GM12891 (cell line): ENCODE measurements around the gene GID8.

Source experiments
- POLR2A ChIP-seq: IDR thresholded peaks from 2 replicates; pipeline ENCODE4 v1.6.1; 2011; ENCODE audit warnings: low read depth, low read length, control low read depth
- POLR2AphosphoS5 ChIP-seq: IDR thresholded peaks from 2 replicates; pipeline ENCODE4 v1.6.1; 2011; ENCODE audit warnings: low read depth, low read length, control low read depth
- TAF1 ChIP-seq: IDR thresholded peaks from 2 replicates; pipeline ENCODE4 v1.6.1; 2011; ENCODE audit warnings: low read depth, low read length, control low read depth

GRCh38 chr20:62975251-62975760, 37.4 kb downstream of the GID8 start:
- TF ChIP-seq POLR2A (no peak), TAF1 (no peak), POLR2AphosphoS5 (no peak)
